Breast epithelium (tissue), 3 donors: ENCODE data around the gene ASPRV1.

Experiments
- CTCF ChIP-seq, 3 donors: fragments of 450-650 bp; IDR thresholded peaks; one replicate each; pipeline ENCODE4 v1.5.1; 2016 to 2017; ENCODE audit warnings: antibody characterized with exemption in 3 of 3, mild to moderate bottlenecking in 3 of 3, moderate library complexity in 3 of 3
- POLR2A ChIP-seq: fragments of 450-650 bp; IDR thresholded peaks from one replicate; pipeline ENCODE4 v1.6.1; 2016; ENCODE audit warnings: antibody characterized with exemption, mild to moderate bottlenecking, moderate library complexity

- TF ChIP-seq CTCF (IDR thresholded peaks at IDR 0.05) (no peak), POLR2A (no peak)
Observed at GRCh38 chr2:70005752-70006446, 44.5 kb upstream of the ASPRV1 start.
